Body of pancreas (tissue), 4 donors: ENCODE data around the gene TMEM9. TPM values are rescaled to one million over a fixed set of nuclear protein-coding genes. Genes with fewer than 3 reads are reported as not detected.

Experiments
- ATAC-seq: fragments of 150-250 bp; one replicate; pipeline ENCODE4 v1.9.1; 2016
- DNase-seq, 4 donors: peaks; one replicate each; pipeline ENCODE4 v3.0.0-alpha.2; 2019
- H3K27ac ChIP-seq, 4 donors: fragments of 200-600 bp; sonication (generic); 1 replicate in 3 of 4; 2 replicates in 1 of 4; pipeline versions ENCODE4 v1.5.1 to v1.6.1; 2016 to 2019; ENCODE audit warnings: mild to moderate bottlenecking in 1 of 4, mixed read lengths in 1 of 4, moderate library complexity in 1 of 4
- H3K27me3 ChIP-seq, 2 donors: fragments of 200-600 bp; sonication (generic); one replicate each; pipeline ENCODE4 v1.6.0; 2016; ENCODE audit warnings: mild to moderate bottlenecking in 1 of 2
- H3K36me3 ChIP-seq, 2 donors: fragments of 200-600 bp; sonication (generic); replicated peaks in 1 of 2; 2 replicates each; pipeline ENCODE4 v1.5.1; 2016; ENCODE audit warnings: low read depth in 2 of 2; ENCODE audit not compliant: insufficient read depth in 1 of 2
- H3K4me1 ChIP-seq: fragments of 200-600 bp; sonication (generic); one replicate; pipeline ENCODE4 v1.6.0; 2016
- H3K4me3 ChIP-seq, 2 donors: fragments of 200-600 bp; sonication (generic); 1 replicate in 1 of 2; 2 replicates in 1 of 2; pipeline ENCODE4 v1.5.1; 2016 to 2019
- H3K9me3 ChIP-seq, 3 donors: fragments of 200-600 bp; sonication (generic); 1 replicate in 2 of 3; 2 replicates in 1 of 3; pipeline ENCODE4 v1.5.1; 2016
- CTCF ChIP-seq, 7 experiments: fragments of 450-650 bp in 4 of 7; fragments of 200-600 bp in 3 of 7; sonication (generic) in 3 of 7; IDR thresholded peaks; one replicate each; pipeline ENCODE4 v1.5.1; 2016 to 2019; ENCODE audit warnings: antibody characterized with exemption in 7 of 7
- POLR2A ChIP-seq, 3 donors: fragments of 450-650 bp; IDR thresholded peaks; one replicate each; pipeline ENCODE4 v1.6.1; 2016; ENCODE audit warnings: antibody characterized with exemption in 3 of 3, mild to moderate bottlenecking in 2 of 3
- WGBS, 2 donors: methylation state at CpG; one replicate each; pipeline ENCODE4 v1.1.5; 2017; 5-methylcytosine and 5-hydroxymethylcytosine counted together
- intact Hi-C: fragments of 100-400 bp; cut with DNase I; formaldehyde crosslinking; loops from one replicate; pipeline ENCODE4 v1.15.1; 2023
- total RNA-seq, 2 donors: library from RNA; depleted of rRNA; stranded (reverse); fragments of >200 nt; gene quantifications; one replicate each; pipeline ENCODE4 v1.1.0, GENCODE V29; 2016

The TMEM9 gene
- total RNA-seq, 2 donors from 2014 or later = 56.6 to 70.5 TPM

- 87 to 93% methylated on average over 5 of the region's 5 CpGs for WGBS, 2 donors
- no peak for ATAC-seq
These were observed 43.7 kb downstream of the TMEM9 start for GRCh38 chr1:201110616-201111015.

GRCh38 chr1:201110138-201110537 is 44.1 kb downstream of the TMEM9 start:
- H3K27ac ChIP-seq = no peak overlapping the region
- peaks cover 8% of the 10 kb centered on the region for H3K4me1 ChIP-seq
- no peaks in the 10 kb centered on the region for H3K9me3 ChIP-seq
- no peak for DNase-seq
- no peaks in the 10 kb centered on the region for H3K27me3 ChIP-seq
- no peaks in the 10 kb centered on the region for H3K36me3 ChIP-seq
- 78 to 84% methylated on average over 4 to 10 of the region's 10 CpGs for WGBS, 2 donors
- intact Hi-C loops = no loop called here
- ATAC-seq = no peak
- H3K4me3 ChIP-seq = no peak overlapping the region
- TF ChIP-seq POLR2A (IDR thresholded peaks at IDR 0.05) (no peak), CTCF (IDR thresholded peaks at IDR 0.05) (no peak)

More at GRCh38 chr1:201110616-201111015, 43.7 kb downstream of the TMEM9 start:
- H3K9me3 ChIP-seq = no peaks in the 10 kb centered on the region
- no peaks in the 10 kb centered on the region for H3K27me3 ChIP-seq
- intact Hi-C loops = no loop called here
- DNase-seq = no peak
- H3K4me1 ChIP-seq = peaks cover 13% of the 10 kb centered on the region
- no peak overlapping the region for H3K27ac ChIP-seq
- H3K4me3 ChIP-seq = no peak overlapping the region
- H3K36me3 ChIP-seq = no peaks in the 10 kb centered on the region
- TF ChIP-seq POLR2A (IDR thresholded peaks at IDR 0.05) (no peak), CTCF (IDR thresholded peaks at IDR 0.05) (no peak)

GRCh38 chr1:201109651-201110050 is 44.6 kb downstream of the TMEM9 start:
- Histone ChIP-seq H3K4me1 (peaks cover 5% of the 10 kb centered on the region), H3K4me3 (no peak overlapping the region), H3K9me3 (no peaks in the 10 kb centered on the region), H3K27me3 (no peaks in the 10 kb centered on the region), H3K27ac (no peak overlapping the region), H3K36me3 (no peaks in the 10 kb centered on the region)
- TF ChIP-seq POLR2A (IDR thresholded peaks at IDR 0.05) (no peak), CTCF (IDR thresholded peaks at IDR 0.05) (no peak)
- no peak for DNase-seq
- no peak for ATAC-seq
- WGBS, 2 donors = 79% methylated on average over 1 of the region's 1 CpG; no CpG with 5 or more reads in 1 of the 2 donors
- intact Hi-C loops = no loop called here

GRCh38 chr1:201108614-201109013 is 45.7 kb downstream of the TMEM9 start:
- WGBS, 2 donors = 40 to 83% methylated on average over 1 of the region's 1 CpG
- Histone ChIP-seq H3K4me1 (peaks cover under 1% of the 10 kb centered on the region), H3K9me3 (no peaks in the 10 kb centered on the region), H3K4me3 (no peak overlapping the region), H3K27ac (no peak overlapping the region), H3K36me3 (no peaks in the 10 kb centered on the region), H3K27me3 (no peaks in the 10 kb centered on the region)
- ATAC-seq (no peak), DNase-seq (no peak)
- TF ChIP-seq CTCF (IDR thresholded peaks at IDR 0.05) (no peak), POLR2A (IDR thresholded peaks at IDR 0.05) (no peak)
- intact Hi-C loops = no loop called here

GRCh38 chr1:201105688-201106087 is 48.6 kb downstream of the TMEM9 start:
- ATAC-seq (no peak), DNase-seq (no peak)
- Histone ChIP-seq H3K27ac (no peak overlapping the region), H3K36me3 (no peaks in the 10 kb centered on the region), H3K9me3 (no peaks in the 10 kb centered on the region), H3K4me1 (no peaks in the 10 kb centered on the region), H3K4me3 (no peak overlapping the region), H3K27me3 (no peaks in the 10 kb centered on the region)
- 68 to 72% methylated on average over 5 of the region's 5 CpGs for WGBS, 2 donors
- intact Hi-C loops = no loop called here
- TF ChIP-seq CTCF (IDR thresholded peaks at IDR 0.05) (no peak), POLR2A (IDR thresholded peaks at IDR 0.05) (no peak)
